ENCODE measurements around the gene LAYN.

- TF ChIP-seq PATZ1 (CRISPR knock-in tag; IDR thresholded peaks at IDR 0.05; ENCODE audit: borderline replicate concordance): no peak
- 0 out of 2 replicates have a peak, but pooled peaks have one; percentile 5 for TF ChIP-seq ISL1 (CRISPR knock-in tag; IDR thresholded peaks at IDR 0.05)
- TF ChIP-seq ZNF70 (CRISPR knock-in tag; IDR thresholded peaks at IDR 0.05): no peak
- no peak for TF ChIP-seq TCF4 (CRISPR knock-in tag; IDR thresholded peaks at IDR 0.05; ENCODE audit: borderline replicate concordance)
- no peak for TF ChIP-seq ARNTL (CRISPR knock-in tag; IDR thresholded peaks at IDR 0.05; ENCODE audit: borderline replicate concordance, low read depth)
- no peak for TF ChIP-seq ZFP3 (CRISPR knock-in tag; IDR thresholded peaks at IDR 0.05)
Observed at GRCh38 chr11:111520560-111520959, 20.0 kb upstream of the LAYN start.
